Right ventricle myocardium superior (tissue), 1 donor: Measurements from ENCODE around the gene TICRR. TPM values are rescaled to one million over a fixed set of nuclear protein-coding genes. Genes with fewer than 3 reads are reported as not detected.
"Not testable (repeated sequence)": the region's sequence is repeated elsewhere in the genome, so short reads cannot be mapped to it uniquely, and the experiment has no call there.

Experiments
- ATAC-seq: fragments of 200-7000 bp; cut with Tn5 transposase; one replicate; pipeline ENCODE4 v1.9.1; 2020; ENCODE audit warnings: mild to moderate bottlenecking; ENCODE audit not compliant: poor library complexity
- DNase-seq: peaks from one replicate; pipeline ENCODE4 v3.0.0-alpha.2; 2020
- intact Hi-C: fragments of 100-400 bp; cut with DNase I; formaldehyde crosslinking; loops from one replicate; pipeline ENCODE4 v1.11.2; 2022
- total RNA-seq: library from RNA; stranded (reverse); fragmentation: NEBNext Ultra II Directional; extraction: Animal tissue kit (Norgen Biotek cat#: 25700); gene quantifications from one replicate; pipeline ENCODE4 v1.2.1, GENCODE V29; 2021
- donor health status: DM: no; HTN: yes; CAD: no; lungs with severe emphysema.

The TICRR gene
- total RNA-seq, 1 donor from 2014 or later: 0.05 TPM

DNA sequence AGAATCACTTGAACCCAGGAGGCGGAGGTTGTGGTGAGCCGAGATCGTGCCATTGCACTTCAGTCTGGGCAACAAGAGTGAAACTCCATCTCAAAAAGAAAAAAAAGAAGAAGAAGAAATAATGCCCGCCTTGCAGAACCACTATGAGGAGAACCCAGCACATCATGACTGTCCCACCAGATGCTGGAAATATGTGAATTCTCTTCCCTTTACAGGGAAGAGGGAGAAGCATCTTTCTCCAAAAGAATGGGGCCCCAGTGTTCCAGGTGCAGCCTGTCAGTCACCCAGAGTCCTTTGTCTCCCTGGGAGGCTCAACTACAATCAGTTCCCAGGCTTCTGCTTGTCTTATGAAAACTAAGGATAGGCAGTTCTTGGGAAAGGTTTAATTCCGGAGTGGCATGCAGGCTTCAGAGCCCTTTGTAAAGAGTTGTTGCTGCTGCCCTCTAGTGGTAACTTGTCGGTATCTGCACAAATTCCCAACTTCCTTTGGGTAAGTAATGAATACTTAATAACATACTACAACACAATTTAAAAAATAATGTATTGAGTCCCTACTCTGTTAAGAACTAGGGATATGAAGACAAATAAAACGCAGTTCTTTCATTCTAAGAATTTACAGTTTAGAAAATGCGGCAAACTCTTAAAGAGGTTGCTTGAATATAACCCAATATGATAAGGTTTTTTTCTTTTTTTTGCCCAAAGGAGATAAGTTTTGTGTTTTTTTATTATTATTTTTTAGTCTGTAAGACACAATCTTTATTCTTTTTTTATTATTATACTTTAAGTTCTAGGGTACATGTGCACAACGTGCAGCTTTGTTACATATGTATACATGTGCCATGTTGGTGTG, 18.6 kb upstream of the TICRR start:
- intact Hi-C loops: loop anchor here (5.0 kb wide), 1 partner anchor 199 kb away; no protein-coding TSS in a partner anchor
- DNase-seq (no peak), ATAC-seq (peak; percentile 58)

DNA sequence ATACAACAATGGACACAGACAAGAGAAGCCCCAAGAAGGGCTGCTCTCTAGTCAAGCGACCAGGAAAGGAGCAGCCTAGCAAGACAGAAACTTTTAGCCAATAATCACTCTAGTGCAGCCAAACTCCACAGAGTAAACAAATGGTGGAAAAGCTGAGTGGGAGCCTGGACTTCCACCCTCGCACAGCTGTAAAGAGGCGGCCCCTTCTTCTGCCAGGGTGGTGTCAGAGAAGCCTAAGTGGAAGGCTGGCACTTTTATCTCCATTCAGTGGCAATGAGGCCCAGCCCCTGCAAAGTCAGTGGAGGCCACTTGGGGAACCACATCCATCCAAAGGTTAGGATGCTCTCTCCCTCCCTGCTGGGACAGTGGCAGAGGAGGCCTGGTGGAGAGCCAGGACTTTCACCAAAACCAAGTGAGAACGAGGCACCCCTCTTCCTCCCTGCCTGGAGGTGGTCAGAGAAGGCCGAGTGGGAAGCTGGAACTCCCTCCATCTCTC, 15.5 kb upstream of the TICRR start:
- no peak for DNase-seq
- intact Hi-C loops: loop anchor here (5.0 kb wide), 1 partner anchor 203 kb away; no protein-coding TSS in a partner anchor
- no peak for ATAC-seq

DNA sequence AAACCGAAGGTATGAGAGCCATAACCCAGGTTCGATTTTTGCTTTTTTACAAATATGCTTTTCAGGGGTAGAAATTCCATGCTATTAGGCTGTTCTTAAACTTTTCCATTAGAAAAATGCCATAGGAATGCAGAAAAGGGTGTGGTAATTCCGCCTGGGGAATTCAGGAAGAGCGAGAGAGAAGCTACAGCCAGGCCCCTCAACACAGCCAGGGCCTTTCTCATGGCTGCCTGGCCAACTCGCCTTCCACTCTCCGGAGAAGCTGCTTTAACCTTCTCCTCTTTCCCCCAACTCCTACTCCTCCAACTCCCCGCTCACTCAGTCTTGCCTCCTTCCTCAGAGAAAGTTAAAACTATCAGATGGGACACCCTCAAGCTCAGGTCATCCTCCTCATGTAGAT, 9.1 kb upstream of the TICRR start:
- no peak for DNase-seq
- intact Hi-C loops: no loop called here
- no peak for ATAC-seq

DNA sequence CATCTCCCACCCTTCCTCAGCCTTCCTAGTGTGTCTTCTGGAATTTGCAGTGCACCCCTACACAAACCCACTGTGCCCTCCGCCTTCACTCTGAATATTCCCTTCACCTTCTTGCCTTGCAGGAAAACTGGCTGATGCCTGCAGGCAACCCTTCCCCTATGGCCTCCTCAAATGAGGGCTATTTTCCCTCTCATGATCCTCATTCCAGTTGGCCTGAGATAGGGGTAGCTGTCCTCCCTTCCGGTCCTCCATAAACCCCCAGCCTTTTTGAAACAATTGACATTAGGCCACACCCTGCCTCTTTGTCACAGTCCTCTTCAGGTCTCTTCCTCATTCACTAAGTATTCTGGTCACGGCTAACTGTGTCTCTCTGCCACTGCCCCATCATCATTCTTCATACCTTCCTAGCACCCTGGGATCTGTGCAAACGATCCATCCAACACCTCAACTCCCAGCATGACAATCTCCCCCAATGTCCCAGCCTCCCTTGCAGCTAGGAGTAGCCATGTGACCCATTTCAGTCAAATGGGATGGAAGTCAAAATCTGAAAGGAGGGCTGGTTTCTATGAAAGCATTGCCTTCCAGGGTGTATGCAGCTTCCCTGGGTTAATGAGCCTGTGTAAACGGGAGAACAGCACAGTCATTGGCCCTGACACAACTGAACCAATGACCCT, 8.5 kb upstream of the TICRR start:
- ATAC-seq: no peak
- DNase-seq: no peak
- intact Hi-C loops: no loop called here

DNA sequence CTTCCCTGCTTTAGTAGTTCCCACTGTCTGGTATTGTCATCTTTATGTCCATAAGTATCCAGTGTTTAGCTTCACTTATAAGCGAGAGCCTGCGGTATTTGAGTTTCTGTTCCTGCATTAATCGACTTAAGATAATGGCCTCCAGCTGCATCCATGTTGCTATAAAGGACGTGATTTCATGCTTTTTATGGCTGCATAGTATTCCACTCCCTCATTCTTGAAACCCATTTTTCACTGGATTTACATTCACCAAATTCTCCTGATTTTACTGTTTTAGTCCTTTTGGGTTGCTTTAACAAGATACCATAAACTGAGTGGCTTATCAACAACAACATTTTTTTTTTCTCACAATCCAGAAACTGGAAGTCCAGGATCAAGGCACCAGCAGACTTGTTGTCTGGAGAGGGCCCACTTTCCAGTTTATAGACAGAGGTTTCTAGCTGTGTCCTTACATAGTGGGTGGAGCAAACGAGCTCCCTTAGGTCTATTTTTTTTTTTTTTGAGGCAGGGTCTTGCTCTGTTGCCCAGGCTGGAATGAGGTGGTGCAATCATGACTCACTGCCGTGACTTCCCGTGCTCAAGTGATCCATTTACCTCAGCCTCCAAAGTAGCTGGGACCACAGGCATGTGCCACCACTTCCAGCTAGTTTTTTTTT, 6.1 kb upstream of the TICRR start:
- intact Hi-C loops: no loop called here

DNA sequence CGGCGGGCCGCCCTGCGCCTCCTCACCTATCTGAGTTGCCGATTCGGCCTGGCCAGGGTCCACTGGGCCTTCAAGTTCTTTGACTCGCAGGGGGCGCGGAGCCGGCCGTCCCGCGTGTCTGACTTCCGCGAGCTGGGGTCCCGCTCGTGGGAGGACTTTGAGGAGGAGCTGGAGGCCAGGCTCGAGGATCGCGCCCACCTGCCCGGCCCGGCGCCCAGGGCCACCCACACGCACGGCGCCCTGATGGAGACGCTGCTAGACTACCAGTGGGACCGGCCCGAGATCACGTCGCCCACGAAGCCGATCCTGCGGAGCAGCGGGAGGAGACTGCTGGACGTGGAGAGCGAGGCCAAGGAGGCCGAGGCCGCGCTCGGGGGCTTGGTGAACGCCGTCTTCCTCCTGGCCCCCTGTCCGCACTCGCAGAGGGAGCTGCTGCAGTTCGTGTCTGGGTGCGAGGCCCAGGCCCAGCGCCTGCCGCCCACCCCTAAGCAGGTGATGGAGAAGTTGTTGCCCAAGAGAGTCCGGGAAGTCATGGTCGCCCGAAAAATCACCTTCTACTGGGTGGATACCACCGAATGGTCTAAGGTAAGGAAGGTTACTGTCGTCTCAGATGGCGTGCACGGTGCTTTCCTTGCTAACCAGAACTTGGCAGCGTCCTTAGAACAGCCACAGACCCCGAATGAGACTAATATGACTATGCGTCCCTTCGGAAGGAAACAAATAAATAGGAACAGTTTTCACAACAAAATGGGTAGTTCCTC, 567 bp downstream of the TICRR start:
- DNase-seq: peak; percentile 53

More for the DNA sequence above, 6.1 kb upstream of the TICRR start:
- DNase-seq (no peak), ATAC-seq (no peak)

DNA sequence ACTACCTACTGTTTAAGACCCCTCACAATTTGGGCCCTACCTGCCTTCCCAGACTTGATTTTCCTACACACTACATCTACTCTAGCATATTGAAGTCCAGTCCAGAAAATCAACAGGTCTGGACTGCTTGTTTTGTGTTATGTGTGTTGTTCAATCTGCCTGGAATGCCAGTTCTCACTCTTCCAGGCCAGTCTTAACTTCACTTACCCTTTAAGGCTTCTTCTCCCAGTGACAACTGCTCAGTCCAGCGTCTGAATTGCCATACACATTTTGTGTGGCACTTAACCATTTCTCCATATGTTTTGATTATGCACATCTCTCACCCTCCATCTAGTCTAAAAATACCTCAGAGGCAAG, 1.1 kb downstream of the TICRR start:
- intact Hi-C loops: no loop called here
- no peak for ATAC-seq
- DNase-seq: no peak

More for the DNA sequence above, 567 bp downstream of the TICRR start:
- intact Hi-C loops: no loop called here
- ATAC-seq: peak; percentile 2

DNA sequence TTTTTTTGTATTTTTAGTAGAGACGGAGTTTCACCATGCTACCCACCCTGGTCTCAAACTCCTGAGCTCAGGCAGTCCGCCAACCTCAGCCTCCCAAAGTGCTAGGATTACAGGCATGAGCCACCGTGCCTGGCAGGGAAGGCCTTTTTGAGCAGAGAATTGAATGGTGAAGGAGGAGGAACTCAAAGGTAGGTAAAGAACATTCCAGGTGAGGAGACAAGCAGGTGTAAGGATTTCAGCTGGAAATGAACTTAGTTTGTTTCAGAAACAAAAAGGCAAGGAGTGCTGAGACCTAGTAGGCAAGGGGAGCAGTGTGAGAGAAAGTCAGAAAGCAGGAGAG, 2.5 kb downstream of the TICRR start:
- ATAC-seq (no peak), DNase-seq (no peak)
- intact Hi-C loops: no loop called here

DNA sequence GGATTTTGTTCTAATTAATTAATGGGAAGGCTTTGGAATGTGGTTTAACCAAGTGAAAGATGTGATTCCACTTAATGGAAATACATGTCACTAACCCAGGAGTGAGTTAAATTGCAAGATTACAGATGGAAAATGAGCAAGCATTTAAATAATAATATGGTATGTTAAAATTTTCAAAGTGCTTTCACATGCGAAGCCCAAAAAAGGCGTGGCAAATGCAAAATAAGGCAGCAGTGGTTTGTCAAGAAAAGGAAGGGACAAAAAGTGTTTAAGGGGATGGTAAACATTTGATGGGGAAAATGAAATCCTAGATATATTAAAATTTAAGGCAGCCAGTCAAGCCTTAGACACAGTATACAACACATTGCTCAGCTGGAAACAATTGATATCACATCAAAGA, 2.9 kb downstream of the TICRR start:
- no peak for DNase-seq

DNA sequence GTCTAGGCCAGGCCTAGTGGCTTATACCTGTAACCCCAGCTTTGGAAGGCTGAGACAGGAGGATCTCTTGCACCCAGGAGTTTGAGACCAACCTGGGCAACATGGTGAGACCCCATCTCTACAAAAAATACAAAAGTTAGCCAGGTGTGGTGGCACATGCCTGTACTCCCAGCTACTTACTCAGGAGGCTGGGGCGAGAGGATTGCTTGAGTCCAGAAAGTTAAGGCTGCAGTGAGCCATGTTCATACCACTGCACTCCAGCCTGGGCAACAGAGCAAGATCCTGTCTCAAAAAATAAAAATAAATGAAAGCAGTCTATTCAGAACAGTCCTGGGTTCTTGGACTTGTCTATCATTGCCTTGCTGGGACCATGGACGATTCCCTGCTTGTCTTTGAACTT, 5.5 kb downstream of the TICRR start:
- DNase-seq, ATAC-seq, intact Hi-C loops: not testable (repeated sequence)

More for the DNA sequence above, 2.9 kb downstream of the TICRR start:
- intact Hi-C loops: no loop called here
- no peak for ATAC-seq

DNA sequence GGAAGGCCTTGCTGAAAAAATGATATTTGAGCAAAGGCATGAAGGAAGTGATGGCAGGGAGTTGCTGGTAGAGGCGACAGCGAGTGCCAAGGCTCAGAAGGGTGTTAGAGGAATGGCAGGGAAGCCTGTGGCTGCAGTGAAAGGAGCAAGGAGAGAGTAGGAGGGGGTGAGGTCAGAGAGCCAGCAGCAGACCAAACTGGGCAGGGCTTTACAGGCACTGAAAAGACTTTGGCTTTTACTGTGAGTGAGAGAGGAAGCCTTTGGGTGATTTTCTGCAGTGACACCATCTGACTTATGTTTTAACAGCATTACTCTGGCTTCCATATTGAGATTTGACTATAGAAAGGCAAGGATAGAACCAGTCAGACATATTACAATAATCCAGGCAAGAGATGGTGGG, 11.4 kb downstream of the TICRR start:
- ATAC-seq (no peak), DNase-seq (no peak)
- intact Hi-C loops: no loop called here

DNA sequence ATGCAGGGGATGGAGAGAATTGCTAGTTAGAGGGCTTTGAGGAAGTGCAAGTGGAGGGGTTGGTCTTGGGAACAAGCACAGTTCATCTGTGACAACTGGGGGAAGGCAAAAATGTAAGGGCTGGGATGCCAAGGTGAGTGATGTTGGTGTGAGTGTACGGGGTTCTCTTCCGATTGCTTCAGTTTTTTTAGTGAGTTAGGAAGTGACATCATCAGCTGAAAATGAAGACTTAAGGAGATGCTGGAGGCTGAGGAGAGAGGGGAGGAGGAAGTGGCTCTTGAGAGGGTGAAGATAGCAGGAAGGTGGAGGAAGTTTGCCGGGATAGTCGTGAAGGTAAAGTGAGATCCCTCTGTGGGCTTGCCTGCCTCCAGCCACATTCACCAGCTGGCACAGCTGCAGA, 12.7 kb downstream of the TICRR start:
- intact Hi-C loops: no loop called here
- no peak for ATAC-seq
- no peak for DNase-seq

DNA sequence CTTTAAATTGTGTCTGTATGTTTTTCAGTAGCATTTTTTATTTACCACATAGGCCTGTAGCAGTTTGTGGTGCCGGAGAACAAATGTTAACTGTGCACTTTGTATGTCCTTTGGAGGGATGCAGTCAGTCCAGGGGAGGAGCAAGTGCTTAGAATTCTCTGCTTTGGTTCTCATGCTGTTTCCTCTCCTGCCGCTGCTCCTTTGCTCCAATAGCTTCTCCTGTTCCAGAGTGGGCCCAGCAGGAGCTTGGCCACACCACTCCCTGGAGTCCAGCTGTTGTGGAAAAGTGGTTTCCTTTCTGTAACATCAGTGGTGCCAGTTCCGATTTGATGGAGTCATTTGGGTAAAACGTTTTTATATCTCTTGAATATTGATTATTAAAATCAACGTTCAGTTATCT, 16.6 kb downstream of the TICRR start:
- DNase-seq (no peak), ATAC-seq (no peak)
- intact Hi-C loops: no loop called here

DNA sequence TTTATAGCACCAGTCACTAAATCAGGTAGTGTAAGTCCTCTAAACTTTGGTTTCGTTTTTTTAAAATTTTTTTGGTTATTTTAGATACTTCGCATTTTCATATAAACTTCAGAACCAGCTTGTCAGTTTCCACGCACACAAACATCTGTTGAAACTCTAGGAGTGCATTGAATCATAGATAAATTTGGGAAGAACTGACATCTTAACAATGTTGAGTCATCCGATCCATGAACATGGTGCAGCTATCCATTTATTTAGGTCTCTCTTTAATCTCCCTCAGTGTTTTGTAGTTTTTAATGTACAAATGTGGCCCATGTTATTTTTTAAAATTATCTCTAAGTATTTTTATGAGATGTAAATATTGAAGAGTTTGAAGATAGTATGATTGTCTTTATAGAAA, 17.7 kb downstream of the TICRR start:
- intact Hi-C loops: no loop called here
- DNase-seq (no peak), ATAC-seq (no peak)

DNA sequence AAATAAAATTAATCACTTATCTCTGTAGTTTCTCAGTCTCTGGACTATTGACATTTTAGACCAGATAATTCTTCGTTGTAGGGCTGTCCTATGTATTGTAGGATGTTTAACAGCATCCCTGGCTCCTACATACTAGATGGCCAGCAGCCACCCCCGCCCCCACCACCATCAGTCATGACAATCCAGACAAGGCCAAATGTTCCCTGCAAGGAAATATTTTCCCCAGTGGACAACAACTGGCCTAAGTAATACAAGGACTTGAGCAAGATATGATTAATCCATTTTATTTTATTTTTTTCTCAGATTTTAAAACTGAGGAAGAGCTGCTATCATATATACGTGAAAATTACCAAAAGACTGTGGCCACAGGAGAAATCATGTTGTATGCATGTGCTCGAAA, 23.8 kb downstream of the TICRR start:
- no peak for ATAC-seq
- intact Hi-C loops: no loop called here
- DNase-seq: no peak

DNA sequence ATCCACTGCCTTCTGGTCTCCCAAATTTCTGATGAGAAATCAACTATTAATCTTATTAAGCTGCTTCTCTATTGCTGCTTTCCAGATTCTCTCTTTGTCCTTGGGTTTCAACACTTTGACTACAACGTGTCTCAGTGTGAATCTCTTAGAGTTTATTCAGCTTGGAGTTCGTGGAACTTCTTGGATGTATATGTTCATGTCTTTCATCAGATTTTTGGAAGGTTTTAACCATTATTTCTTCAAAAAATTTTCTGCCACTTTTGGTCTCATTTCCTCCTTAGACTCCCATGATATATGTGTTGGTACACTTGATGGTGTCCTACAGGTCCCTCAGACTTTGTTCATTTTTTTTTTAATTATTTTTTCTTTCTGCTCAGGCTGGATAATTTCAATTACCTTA, 36.0 kb downstream of the TICRR start:
- DNase-seq (no peak), ATAC-seq (no peak)
- intact Hi-C loops: no loop called here

DNA sequence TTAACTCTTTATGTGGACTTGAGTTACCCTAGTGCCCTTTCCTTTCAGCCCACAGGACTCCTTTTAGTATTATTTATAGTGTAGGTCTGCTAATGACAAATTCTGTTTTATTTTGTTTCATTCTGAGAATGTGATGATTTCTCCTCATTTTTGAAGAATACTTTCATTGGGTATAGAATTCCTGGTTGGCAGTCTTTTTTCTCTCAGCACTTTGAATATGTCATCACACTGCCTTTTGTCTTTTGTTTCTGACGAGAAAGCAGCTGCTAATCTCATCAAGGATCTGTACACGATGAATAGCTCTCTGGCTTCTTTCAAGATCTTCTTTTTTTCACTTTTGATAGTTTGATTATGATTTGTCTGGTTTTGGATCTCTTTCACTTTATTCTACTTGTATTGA, 37.8 kb downstream of the TICRR start:
- intact Hi-C loops: no loop called here
- ATAC-seq (no peak), DNase-seq (no peak)

DNA sequence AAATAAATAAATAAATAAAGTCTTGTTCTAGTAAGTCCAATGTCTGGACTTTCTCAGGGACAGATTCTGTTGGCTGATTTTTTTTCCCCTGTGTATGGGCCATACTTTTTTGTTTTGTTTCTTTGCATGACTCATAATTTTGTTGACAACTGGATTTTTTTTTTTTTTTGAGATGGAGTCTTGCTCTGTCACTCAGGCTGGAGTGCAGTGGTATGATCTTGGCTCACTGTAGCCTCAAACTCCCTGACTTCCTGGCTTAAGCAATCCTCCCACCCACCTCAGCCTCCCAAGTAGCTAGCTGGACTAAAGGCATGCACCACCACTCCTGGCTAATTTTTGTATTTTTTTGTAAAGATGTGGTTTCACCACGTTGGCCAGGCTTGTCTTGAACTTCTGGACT, 38.9 kb downstream of the TICRR start:
- DNase-seq (no peak), ATAC-seq (no peak)
- intact Hi-C loops: no loop called here

DNA sequence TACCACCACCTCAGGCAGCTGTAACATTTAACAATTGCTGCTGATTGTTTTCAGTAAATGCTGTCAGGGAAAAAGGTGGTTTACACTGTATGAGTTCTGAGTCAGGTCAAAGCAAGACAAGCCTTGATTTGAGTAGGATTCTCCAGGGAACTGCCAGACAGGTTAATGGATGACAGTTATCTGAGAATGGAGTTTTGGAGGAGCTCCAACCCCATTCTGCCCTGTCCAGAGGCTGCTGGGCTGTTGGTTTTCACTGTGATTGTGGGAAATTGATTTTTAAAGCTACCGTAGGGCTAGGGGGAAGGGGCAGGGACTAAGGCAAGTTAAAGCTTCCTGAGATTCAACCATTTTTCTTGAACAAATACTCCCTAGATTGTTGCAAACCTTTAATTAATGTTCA, 39.9 kb downstream of the TICRR start:
- DNase-seq: no peak
- intact Hi-C loops: no loop called here
- no peak for ATAC-seq
